ENCODE results near the gene MUC20. TPM values are rescaled to one million over a fixed set of nuclear protein-coding genes. Genes with fewer than 3 reads are reported as not detected.

Gene MUC20
- total and polyA plus RNA-seq, 9 of the 15 experiments (the other 6 are each of a cell fraction or from before 2014, with no cell fraction given): 0.03 to 0.23 (median 0.15) TPM; not detected in 3

DNA sequence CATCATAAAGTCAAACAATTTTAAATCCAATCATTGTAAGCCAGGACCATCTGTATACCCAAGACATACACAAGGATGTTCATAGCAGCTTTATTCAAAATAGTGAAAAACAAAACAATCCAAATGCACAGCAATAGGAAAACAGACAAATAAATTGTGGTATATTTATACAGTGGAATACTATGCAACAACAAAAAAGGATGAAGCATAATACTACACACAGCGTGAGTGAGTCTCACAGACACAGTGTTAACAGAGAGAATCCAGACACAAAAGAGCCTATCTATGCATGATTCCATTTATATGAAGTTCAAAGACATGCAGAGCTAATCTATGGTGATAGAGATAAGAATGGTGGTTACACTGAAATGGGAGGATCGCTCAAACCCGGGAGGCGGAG, 5.6 kb upstream of the MUC20 start (continued):
- TF ChIP-seq, protein P1, sequence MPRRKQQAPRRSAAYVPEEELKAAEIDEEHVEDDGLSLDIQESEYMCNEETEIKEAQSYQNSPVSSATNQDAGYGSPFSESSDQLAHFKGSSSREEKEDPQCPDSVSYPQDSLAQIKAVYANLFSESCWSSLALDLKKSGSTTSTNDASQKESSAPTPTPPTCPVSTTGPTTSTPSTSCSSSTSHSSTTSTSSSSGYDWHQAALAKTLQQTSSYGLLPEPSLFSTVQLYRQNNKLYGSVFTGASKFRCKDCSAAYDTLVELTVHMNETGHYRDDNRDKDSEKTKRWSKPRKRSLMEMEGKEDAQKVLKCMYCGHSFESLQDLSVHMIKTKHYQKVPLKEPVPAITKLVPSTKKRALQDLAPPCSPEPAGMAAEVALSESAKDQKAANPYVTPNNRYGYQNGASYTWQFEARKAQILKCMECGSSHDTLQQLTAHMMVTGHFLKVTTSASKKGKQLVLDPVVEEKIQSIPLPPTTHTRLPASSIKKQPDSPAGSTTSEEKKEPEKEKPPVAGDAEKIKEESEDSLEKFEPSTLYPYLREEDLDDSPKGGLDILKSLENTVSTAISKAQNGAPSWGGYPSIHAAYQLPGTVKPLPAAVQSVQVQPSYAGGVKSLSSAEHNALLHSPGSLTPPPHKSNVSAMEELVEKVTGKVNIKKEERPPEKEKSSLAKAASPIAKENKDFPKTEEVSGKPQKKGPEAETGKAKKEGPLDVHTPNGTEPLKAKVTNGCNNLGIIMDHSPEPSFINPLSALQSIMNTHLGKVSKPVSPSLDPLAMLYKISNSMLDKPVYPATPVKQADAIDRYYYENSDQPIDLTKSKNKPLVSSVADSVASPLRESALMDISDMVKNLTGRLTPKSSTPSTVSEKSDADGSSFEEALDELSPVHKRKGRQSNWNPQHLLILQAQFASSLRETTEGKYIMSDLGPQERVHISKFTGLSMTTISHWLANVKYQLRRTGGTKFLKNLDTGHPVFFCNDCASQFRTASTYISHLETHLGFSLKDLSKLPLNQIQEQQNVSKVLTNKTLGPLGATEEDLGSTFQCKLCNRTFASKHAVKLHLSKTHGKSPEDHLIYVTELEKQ (CRISPR knock-in tag; IDR thresholded peaks at IDR 0.05): no peak
- no peak for TF ChIP-seq OTX1 (CRISPR knock-in tag; IDR thresholded peaks at IDR 0.05)
- TF ChIP-seq ZNF696 (CRISPR knock-in tag; conservative IDR thresholded peaks at IDR 0.05): no peak
- no peak for TF ChIP-seq FOXJ3 (CRISPR knock-in tag; IDR thresholded peaks at IDR 0.05)
- TF ChIP-seq TRIM24 (IDR thresholded peaks at IDR 0.05): 0 out of 4 replicates have a peak, but pooled peaks of 1 of the 2 experiments have one; percentile 29
- TF ChIP-seq, protein P2, sequence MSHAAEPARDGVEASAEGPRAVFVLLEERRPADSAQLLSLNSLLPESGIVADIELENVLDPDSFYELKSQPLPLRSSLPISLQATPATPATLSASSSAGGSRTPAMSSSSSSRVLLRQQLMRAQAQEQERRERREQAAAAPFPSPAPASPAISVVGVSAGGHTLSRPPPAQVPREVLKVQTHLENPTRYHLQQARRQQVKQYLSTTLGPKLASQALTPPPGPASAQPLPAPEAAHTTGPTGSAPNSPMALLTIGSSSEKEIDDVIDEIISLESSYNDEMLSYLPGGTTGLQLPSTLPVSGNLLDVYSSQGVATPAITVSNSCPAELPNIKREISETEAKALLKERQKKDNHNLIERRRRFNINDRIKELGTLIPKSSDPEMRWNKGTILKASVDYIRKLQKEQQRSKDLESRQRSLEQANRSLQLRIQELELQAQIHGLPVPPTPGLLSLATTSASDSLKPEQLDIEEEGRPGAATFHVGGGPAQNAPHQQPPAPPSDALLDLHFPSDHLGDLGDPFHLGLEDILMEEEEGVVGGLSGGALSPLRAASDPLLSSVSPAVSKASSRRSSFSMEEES (CRISPR knock-in tag; IDR thresholded peaks at IDR 0.05): no peak
- TF ChIP-seq, protein P3, sequence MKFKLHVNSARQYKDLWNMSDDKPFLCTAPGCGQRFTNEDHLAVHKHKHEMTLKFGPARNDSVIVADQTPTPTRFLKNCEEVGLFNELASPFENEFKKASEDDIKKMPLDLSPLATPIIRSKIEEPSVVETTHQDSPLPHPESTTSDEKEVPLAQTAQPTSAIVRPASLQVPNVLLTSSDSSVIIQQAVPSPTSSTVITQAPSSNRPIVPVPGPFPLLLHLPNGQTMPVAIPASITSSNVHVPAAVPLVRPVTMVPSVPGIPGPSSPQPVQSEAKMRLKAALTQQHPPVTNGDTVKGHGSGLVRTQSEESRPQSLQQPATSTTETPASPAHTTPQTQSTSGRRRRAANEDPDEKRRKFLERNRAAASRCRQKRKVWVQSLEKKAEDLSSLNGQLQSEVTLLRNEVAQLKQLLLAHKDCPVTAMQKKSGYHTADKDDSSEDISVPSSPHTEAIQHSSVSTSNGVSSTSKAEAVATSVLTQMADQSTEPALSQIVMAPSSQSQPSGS (CRISPR knock-in tag; IDR thresholded peaks at IDR 0.05): no peak
- peak; percentile 30; the same call in 1 of the 2 replicates for TF ChIP-seq PTTG1 (tag; IDR thresholded peaks at IDR 0.05; ENCODE audit: low read depth)
- no peak for TF ChIP-seq JUNB (CRISPR knock-in tag; conservative IDR thresholded peaks at IDR 0.05)
- TF ChIP-seq, protein P4, sequence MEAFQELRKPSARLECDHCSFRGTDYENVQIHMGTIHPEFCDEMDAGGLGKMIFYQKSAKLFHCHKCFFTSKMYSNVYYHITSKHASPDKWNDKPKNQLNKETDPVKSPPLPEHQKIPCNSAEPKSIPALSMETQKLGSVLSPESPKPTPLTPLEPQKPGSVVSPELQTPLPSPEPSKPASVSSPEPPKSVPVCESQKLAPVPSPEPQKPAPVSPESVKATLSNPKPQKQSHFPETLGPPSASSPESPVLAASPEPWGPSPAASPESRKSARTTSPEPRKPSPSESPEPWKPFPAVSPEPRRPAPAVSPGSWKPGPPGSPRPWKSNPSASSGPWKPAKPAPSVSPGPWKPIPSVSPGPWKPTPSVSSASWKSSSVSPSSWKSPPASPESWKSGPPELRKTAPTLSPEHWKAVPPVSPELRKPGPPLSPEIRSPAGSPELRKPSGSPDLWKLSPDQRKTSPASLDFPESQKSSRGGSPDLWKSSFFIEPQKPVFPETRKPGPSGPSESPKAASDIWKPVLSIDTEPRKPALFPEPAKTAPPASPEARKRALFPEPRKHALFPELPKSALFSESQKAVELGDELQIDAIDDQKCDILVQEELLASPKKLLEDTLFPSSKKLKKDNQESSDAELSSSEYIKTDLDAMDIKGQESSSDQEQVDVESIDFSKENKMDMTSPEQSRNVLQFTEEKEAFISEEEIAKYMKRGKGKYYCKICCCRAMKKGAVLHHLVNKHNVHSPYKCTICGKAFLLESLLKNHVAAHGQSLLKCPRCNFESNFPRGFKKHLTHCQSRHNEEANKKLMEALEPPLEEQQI (IDR thresholded peaks at IDR 0.05): peak; percentile 31; the same call in 1 of the 2 replicates
- TF ChIP-seq, protein P5, sequence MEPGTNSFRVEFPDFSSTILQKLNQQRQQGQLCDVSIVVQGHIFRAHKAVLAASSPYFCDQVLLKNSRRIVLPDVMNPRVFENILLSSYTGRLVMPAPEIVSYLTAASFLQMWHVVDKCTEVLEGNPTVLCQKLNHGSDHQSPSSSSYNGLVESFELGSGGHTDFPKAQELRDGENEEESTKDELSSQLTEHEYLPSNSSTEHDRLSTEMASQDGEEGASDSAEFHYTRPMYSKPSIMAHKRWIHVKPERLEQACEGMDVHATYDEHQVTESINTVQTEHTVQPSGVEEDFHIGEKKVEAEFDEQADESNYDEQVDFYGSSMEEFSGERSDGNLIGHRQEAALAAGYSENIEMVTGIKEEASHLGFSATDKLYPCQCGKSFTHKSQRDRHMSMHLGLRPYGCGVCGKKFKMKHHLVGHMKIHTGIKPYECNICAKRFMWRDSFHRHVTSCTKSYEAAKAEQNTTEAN (CRISPR knock-in tag; IDR thresholded peaks at IDR 0.05): no peak; the same call in 1 of the 2 replicates
- TF ChIP-seq GATA2 (CRISPR knock-in tag; IDR thresholded peaks at IDR 0.05): no peak
- TF ChIP-seq, protein P6, sequence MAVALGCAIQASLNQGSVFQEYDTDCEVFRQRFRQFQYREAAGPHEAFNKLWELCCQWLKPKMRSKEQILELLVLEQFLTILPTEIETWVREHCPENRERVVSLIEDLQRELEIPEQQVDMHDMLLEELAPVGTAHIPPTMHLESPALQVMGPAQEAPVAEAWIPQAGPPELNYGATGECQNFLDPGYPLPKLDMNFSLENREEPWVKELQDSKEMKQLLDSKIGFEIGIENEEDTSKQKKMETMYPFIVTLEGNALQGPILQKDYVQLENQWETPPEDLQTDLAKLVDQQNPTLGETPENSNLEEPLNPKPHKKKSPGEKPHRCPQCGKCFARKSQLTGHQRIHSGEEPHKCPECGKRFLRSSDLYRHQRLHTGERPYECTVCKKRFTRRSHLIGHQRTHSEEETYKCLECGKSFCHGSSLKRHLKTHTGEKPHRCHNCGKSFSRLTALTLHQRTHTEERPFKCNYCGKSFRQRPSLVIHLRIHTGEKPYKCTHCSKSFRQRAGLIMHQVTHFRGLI (CRISPR knock-in tag; IDR thresholded peaks at IDR 0.05): no peak
- no peak for TF ChIP-seq FOSL1 (tag; conservative IDR thresholded peaks at IDR 0.05)
